ENCODE data around the gene HECW1. TPM values are rescaled to one million over a fixed set of nuclear protein-coding genes. Genes with fewer than 3 reads are reported as not detected.

HECW1 gene
- polyA plus RNA-seq, 1 donor (not counting 4 experiments of a cell fraction or from before 2014, with no cell fraction given), result not detected

GRCh38 chr7:43602256-43602655, 489.8 kb downstream of the HECW1 start:
- Histone ChIP-seq H3K4me3 (ENCODE audit: control insufficient read depth in 2 of 3, extremely low read depth in 1 of 3, insufficient read depth in 2 of 3, low read depth in 1 of 3, low read length in 3 of 3) (no peak overlapping the region), H3K9me1 (ENCODE audit: control insufficient read depth, extremely low read depth, insufficient read depth, low read length) (peaks cover 4% of the 10 kb centered on the region), H3K27me3 (ENCODE audit: control insufficient read depth, extremely low read depth, insufficient read depth, low read length) (no peaks in the 10 kb centered on the region), H4K20me1 (ENCODE audit: control insufficient read depth, extremely low read depth, insufficient read depth, low read length) (peaks cover 7% of the 10 kb centered on the region), H3K36me3 (ENCODE audit: control insufficient read depth in 2 of 2, extremely low read depth in 1 of 2, insufficient read depth in 2 of 2, low read length in 2 of 2) (peaks cover 12 to 21% of the 10 kb centered on the region in 2 experiments), H3K9ac (ENCODE audit: control insufficient read depth, extremely low read depth, insufficient read depth, low read length) (no peak overlapping the region), H3K27ac (ENCODE audit: control insufficient read depth, insufficient read depth, low read length) (no peak overlapping the region), H3K4me2 (ENCODE audit: control insufficient read depth, extremely low read depth, insufficient read depth, low read depth, low read length) (no peak overlapping the region), H3K4me1 (ENCODE audit: control insufficient read depth, extremely low read depth, insufficient read depth, low read length) (peaks cover 4% of the 10 kb centered on the region), H2AFZ (ENCODE audit: control insufficient read depth, low read length) (no peak overlapping the region), H3K9me3 (ENCODE audit: control insufficient read depth, low read depth, low read length) (no peaks in the 10 kb centered on the region), H3K79me2 (ENCODE audit: control insufficient read depth, insufficient read depth, low read length) (peaks cover 98% of the 10 kb centered on the region)
- FAIRE-seq, result no peak
- no peak for DNase-seq (ENCODE audit: low read depth, low spot score)
- dilution Hi-C loops (cut with MboI; ENCODE audit: extremely low pct_ligation_motif_present, low sequenced_read_pairs), result no loop called here
- TF ChIP-seq EZH2 (IDR thresholded peaks at IDR 0.05; ENCODE audit: low read length), result no peak

- Histone ChIP-seq H3K4me1 (ENCODE audit: control insufficient read depth, extremely low read depth, insufficient read depth, low read length) (peaks cover 4% of the 10 kb centered on the region), H3K9ac (ENCODE audit: control insufficient read depth, extremely low read depth, insufficient read depth, low read length) (no peak overlapping the region), H3K27me3 (ENCODE audit: control insufficient read depth, extremely low read depth, insufficient read depth, low read length) (no peaks in the 10 kb centered on the region), H3K79me2 (ENCODE audit: control insufficient read depth, insufficient read depth, low read length) (peaks cover 95% of the 10 kb centered on the region), H3K9me1 (ENCODE audit: control insufficient read depth, extremely low read depth, insufficient read depth, low read length) (peaks cover 4% of the 10 kb centered on the region), H2AFZ (ENCODE audit: control insufficient read depth, low read length) (no peak overlapping the region), H3K9me3 (ENCODE audit: control insufficient read depth, low read depth, low read length) (no peaks in the 10 kb centered on the region), H4K20me1 (ENCODE audit: control insufficient read depth, extremely low read depth, insufficient read depth, low read length) (peaks cover 8% of the 10 kb centered on the region), H3K4me3 (ENCODE audit: control insufficient read depth in 2 of 3, extremely low read depth in 1 of 3, insufficient read depth in 2 of 3, low read depth in 1 of 3, low read length in 3 of 3) (no peak overlapping the region), H3K4me2 (ENCODE audit: control insufficient read depth, extremely low read depth, insufficient read depth, low read depth, low read length) (no peak overlapping the region), H3K36me3 (ENCODE audit: control insufficient read depth in 2 of 2, extremely low read depth in 1 of 2, insufficient read depth in 2 of 2, low read length in 2 of 2) (peaks cover 19 to 22% of the 10 kb centered on the region in 2 experiments), H3K27ac (ENCODE audit: control insufficient read depth, insufficient read depth, low read length) (no peak overlapping the region)
- no peak for TF ChIP-seq EZH2 (IDR thresholded peaks at IDR 0.05; ENCODE audit: low read length)
- TF ChIP-seq CTCF (optimal IDR thresholded peaks at IDR 0.05 in 1 of 3, IDR thresholded peaks at IDR 0.05 in 1 of 3, conservative IDR thresholded peaks at IDR 0.05 in 1 of 3; ENCODE audit: extremely low read depth in 1 of 3, insufficient read depth in 2 of 3, low read length in 3 of 3), result no peak
- DNase-seq (ENCODE audit: low read depth, low spot score) (no peak), FAIRE-seq (no peak)
- dilution Hi-C loops (cut with MboI; ENCODE audit: extremely low pct_ligation_motif_present, low sequenced_read_pairs), result no loop called here
Measured at GRCh38 chr7:43604251-43604650, 491.8 kb downstream of the HECW1 start.

- Histone ChIP-seq H3K9me3 (ENCODE audit: control insufficient read depth, low read depth, low read length) (no peaks in the 10 kb centered on the region), H3K27ac (ENCODE audit: control insufficient read depth, insufficient read depth, low read length) (no peak overlapping the region), H2AFZ (ENCODE audit: control insufficient read depth, low read length) (no peak overlapping the region), H3K79me2 (ENCODE audit: control insufficient read depth, insufficient read depth, low read length) (peaks cover 90% of the 10 kb centered on the region), H3K36me3 (ENCODE audit: control insufficient read depth in 2 of 2, extremely low read depth in 1 of 2, insufficient read depth in 2 of 2, low read length in 2 of 2) (peaks cover 16 to 28% of the 10 kb centered on the region in 2 experiments), H3K4me2 (ENCODE audit: control insufficient read depth, extremely low read depth, insufficient read depth, low read depth, low read length) (no peak overlapping the region), H3K4me3 (ENCODE audit: control insufficient read depth in 2 of 3, extremely low read depth in 1 of 3, insufficient read depth in 2 of 3, low read depth in 1 of 3, low read length in 3 of 3) (no peak overlapping the region), H3K4me1 (ENCODE audit: control insufficient read depth, extremely low read depth, insufficient read depth, low read length) (no peaks in the 10 kb centered on the region), H4K20me1 (ENCODE audit: control insufficient read depth, extremely low read depth, insufficient read depth, low read length) (peaks cover 8% of the 10 kb centered on the region), H3K9ac (ENCODE audit: control insufficient read depth, extremely low read depth, insufficient read depth, low read length) (no peak overlapping the region), H3K9me1 (ENCODE audit: control insufficient read depth, extremely low read depth, insufficient read depth, low read length) (peaks cover 4% of the 10 kb centered on the region), H3K27me3 (ENCODE audit: control insufficient read depth, extremely low read depth, insufficient read depth, low read length) (no peaks in the 10 kb centered on the region)
- FAIRE-seq, result no peak
- DNase-seq (ENCODE audit: low read depth, low spot score), result no peak
- TF ChIP-seq EZH2 (IDR thresholded peaks at IDR 0.05; ENCODE audit: low read length) (no peak), CTCF (optimal IDR thresholded peaks at IDR 0.05 in 1 of 3, IDR thresholded peaks at IDR 0.05 in 1 of 3, conservative IDR thresholded peaks at IDR 0.05 in 1 of 3; ENCODE audit: extremely low read depth in 1 of 3, insufficient read depth in 2 of 3, low read length in 3 of 3) (no peak)
- dilution Hi-C loops (cut with MboI; ENCODE audit: extremely low pct_ligation_motif_present, low sequenced_read_pairs), result no loop called here
Measured at GRCh38 chr7:43609097-43609496, 496.6 kb downstream of the HECW1 start.

All from keratinocyte (primary cell).